Fibroblast of gingiva (primary cell): ENCODE measurements around the gene CPVL.

ENCODE experiments used
- DNase-seq: peaks from one replicate; pipeline ENCODE4 v3.0.0-alpha.2; 2011; ENCODE audit warnings: low read depth

CPVL gene

DNA sequence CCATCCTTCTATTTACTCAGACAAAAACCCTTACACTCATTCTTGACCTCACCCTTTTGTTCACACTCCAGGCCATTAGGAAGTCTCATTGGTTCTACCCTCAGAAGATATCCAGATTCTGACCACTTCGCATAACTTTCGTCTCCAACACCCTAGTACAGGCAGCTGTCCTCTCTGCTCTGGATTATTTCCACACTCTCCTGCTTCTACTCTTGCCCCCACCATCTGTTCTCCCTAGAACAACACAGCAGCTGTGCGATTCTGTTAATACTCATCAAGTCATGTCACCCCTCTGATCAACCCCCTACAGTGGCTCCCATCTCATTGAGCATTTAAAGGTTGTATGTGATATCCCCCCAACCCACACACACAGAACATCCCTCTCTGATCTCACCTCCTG, 172.7 kb downstream of the CPVL start:
- no peak for DNase-seq

DNA sequence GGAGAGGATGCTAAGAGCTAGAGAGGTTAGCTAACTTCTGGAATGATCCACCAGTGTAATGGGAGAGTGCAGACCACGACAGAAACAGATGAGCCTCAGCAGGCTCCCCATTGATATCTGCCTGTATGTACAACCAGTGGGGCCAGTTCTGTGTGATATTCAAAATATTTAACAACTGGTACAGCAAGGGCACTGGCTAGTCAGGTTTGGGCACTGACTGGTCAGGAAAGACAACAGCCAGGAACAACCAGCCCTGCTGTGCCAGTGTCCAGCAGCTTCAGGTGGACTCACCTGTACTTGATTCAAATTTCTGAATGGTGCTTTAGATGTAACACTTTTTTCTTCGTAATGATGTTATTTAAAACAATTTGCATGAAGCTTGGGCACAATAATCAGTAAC, 182.3 kb downstream of the CPVL start:
- no peak for DNase-seq

DNA sequence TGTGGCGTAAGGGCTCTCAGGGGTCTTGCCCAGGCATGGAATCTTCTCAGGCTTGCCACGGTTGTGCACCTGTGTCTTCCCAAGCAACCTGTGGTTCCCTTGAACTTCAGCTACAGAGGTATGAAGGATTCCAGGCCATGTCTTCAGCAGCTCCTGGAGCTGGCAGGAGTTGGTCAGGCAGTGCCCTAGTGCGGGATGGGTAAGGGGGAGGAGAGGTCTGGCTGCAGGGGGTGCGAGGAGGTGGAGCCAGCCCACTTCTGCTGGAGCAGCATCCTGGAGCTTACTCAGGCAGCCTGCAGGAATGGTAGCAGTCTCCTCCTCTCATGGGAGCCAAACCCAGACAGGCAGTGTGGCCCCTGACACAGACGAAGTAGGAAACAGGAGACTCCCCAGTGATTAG, 184.4 kb downstream of the CPVL start:
- no peak for DNase-seq

DNA sequence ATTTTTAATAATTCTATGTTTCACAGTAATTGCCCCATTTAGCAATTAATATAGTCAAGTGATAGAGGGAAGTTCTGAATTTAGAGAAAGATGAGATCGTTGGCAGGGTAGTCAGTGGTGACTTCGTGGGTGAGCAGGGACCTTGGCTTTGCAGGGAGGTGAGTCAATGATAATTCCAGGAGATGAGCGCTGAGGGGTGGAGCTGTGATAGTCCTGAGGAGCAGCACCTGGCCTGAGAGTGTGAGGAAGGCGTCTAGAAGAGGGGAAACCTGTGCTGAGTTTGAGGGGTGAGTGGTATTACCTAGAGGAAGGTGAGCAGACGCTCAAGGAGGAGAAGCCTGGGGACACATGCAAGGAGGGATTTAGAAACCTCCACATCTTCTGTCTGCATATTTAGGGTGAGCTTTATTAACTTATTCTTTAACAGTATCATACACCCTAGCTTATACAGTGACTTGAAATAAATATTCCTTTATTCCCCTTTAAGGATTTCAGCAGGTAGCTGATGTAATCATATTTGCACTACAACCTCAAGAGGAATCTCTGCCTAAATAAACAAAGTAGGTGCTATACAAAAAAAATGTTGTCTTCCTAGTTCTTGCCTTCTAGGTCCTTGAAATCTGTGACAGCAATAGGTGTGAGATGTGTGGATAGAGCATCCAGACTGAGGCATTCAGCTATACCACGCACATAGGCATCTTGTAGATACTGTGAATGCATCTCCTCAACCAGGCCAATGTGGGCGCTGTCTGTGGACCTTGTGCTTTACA, 186.1 kb downstream of the CPVL start:
- DNase-seq, result no peak

DNA sequence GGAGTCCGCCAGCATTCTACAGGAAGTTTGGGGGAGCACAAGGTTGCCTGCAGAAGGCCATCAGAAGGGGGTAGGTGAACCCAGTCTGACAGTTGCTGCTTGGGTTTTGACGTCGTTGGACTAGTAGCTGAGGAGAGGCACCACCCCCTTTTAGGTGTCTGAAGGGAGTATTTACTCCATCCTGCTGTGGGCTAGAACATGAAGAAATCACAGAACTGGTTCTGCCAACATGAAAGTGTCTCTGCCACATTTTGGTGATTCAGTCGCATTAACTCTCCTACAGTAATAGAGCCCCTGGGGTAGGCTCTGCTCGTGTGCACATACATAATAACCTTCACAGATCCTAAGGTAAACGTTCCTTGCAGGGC, 187.4 kb downstream of the CPVL start:
- DNase-seq, result no peak

DNA sequence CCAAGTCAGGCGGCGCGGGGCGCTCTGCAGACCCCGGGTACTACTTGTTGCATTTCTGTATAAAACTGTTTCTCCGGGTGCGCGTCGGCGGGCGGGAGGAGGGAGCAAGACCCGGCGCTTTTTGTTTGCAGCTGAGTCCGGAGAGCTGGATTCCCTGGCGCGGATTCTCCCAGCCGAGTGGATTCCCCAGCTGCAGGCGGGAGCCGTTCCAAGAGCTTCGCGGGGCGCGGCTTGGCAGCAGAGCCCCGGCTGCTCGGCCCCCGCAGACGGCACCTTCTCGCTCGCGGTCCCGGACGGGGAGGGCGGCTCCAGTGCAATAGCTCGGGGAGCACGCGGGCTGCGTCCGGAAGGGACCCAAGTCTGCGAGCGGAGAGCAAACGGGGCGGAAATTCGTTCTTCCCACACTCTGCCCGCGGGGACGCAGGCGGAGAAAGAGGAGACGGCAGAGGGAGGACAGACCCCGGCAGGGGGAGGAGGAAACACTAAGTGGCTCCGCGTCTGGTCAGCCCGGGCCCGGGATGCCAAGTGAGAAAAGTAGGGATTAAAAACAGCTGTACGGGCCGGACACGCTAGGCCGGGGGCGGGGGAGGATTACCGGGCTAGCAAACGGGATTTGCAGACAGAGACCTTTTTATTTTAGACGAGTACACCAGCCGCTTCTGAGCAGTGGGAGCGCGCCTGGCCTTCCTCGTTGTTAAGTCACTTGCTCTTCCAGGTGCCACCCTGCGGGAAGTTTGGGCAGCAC, 187.9 kb downstream of the CPVL start, which contains the start of gene TRIL:
Gene TRIL (minus strand): TSS at position 96 of the 745 bp plus-strand sequence. CDS start 284 bp downstream, outside the sequence.
- peak; percentile 62 for DNase-seq

DNA sequence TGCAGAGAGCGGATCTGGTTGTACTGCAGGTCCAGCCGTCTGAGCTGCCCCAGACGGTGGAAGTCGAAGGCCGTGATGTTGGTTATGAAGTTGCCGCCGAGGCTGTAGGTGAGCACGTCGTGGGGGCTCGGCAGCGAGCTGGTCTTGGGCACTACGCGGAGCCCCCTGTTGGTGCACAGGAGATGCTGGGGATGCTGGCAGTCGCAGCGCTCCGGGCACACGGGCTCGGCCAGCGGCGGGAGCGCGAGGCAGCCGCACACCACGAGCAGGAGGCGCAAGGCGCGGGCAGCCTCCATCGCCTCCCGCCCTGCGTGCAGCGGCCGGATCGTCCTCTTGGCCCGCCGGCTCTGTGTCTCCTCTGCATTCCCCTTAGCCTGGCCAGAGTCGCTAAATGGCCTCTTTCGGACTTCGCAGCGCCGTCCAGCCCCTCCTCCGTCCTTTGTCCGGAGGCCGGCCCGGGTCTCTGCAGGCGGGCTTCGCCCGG, 188.5 kb downstream of the CPVL start:
- DNase-seq, result no peak

DNA sequence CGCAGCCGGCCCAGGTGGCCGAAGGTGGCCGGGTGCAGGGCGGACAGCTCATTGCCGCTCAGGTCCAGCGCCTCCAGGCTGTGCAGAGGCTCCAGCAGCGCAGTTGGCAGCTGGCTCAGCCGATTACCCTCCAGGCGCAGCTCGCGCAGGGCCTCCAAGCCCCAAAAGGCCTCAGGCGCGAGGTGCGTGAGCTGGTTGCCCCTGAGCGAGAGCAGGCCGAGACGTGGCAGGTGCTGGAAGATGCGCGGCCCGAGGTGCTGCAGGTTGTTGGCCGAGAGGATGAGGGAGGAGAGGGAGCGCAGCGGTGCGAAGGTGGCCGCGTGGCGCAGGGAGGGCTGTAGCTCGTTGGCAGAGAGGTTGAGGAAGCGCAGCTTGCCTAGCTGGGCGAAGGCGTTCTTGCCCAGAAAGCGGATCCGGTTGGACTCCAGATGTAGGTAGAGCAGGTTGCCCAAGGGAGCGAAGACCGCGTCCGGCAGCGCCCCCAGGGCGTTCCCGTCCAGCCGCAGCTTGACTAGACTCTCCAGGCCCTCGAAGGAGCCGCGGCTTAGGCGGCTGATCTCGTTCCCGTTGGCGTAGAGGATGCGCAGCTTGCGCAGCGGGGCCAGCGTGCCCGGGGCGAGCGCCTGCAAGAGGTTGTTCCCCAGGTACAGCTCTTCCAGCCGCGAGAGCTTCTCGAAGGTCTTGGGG, 189.1 kb downstream of the CPVL start:
- DNase-seq, result no peak

DNA sequence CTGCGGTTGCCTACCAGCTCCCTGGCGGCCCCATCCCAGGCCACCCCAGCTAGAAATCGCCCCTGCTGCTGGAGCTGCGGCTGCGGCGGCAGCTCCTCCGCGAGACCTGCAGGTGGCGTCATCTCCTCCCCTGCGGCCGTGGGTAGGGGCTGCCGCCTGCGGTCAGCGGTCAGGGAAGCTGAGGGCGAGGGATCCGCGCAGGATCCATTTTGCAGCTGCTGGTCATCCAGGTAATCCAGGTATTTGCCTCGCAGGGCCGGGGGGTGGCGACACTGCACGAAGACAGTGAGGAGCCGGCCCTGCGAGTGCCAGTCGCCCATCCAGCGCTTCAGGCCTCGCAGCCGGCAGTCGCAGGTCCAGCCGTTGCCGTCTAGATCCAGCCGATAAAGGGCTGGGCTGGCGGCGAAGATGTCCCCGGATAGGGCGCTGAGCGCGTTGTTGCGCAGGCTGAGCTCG, 189.7 kb downstream of the CPVL start:
- DNase-seq, result no peak

DNA sequence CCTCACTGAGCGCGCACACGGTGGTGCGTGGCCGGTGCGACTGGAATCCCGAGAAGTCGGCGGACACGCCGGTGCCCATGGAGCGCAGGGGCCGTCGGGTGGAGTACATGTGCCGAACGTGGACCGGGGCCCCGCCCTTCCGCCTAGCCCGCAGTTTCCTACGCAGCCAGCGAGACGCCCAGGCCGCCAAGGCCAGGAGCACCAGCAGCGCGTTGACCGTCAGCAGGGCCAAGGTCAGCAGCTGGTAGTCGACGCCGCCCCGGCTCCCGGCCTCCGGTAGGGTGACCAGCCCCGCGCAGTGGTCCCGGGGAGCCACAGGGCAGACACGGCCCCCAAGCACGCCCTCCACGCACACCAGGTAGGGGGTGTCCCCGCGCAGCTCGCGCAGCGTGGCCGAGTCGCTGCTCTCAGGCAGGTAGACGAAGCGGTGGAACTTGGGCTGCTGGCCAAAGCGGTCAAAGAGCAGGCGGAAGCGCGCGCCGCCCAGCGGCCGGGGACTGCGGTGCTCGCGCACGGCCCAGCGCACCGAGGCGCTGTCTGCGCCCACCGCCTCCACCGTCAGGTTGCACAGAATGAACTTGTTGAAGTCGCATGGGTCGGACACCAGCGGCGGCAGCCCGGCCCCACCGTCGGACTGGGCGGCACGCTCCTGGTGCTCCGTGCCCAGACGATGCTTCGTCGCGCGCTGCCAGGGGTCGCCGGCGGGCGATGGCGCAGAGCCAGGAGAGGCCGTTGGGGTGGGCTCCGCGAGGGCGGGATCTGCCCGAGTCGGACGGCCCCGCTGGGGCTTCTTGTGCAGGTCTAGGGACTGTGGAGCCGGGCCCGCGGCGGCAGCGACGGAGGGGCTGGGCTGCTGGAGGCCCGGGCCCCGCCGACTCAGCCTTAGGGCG, 190.4 kb downstream of the CPVL start:
- DNase-seq, result no peak

DNA sequence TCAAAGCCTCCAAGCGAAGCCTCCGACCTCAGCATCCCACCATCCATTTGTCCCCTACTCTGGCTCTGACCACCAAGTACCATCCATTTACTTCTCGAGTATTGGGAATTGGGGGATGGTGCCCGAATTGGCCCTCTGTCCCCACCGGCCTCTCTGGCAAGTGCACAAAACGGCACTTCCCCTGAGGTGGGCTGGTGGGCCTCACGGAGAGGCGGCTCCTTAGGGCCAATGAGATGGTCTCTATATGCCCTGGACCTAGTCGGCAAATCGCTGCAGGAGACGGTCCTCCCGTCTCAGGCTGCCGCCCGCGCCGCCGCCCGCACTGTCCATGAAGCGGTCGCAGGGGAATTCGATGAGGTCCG, 191.0 kb downstream of the CPVL start:
- no peak for DNase-seq

DNA sequence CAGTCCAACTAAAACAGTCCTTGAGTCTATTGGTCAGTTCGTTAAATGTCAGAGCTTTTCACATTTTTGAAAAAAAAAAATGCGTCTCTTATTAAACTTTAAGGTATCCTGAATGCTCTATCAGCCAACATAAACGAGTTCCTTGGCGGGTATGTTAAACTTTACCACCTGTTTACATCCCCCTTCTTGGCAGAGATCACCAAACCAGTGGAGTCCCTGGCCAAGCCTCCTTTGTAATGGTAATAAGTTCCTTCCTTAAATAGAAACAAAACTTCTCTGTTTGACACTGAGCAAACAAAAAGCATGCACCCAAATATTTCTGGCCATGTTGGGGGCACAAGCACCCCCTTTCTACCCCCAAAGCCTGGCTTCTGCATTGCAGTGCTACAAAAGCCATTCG, 191.4 kb downstream of the CPVL start:
- DNase-seq, result no peak

DNA sequence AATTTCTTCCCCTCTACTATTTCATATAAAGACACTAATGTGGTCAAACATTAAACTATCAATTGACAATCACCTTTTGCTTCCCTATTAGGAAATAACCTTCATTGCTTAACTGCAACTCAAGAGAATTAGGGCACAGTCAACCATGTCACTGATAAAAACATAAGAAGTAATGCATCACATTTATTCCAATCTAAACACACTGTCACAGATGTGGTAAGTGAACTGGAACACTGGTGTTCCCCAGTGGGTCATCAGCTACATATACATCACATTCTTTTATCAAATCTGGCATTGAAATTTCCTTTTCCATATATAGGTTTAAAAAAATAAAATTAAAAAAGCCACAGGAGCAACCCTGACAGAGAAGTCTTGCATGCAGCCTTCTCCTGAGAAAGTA, 191.9 kb downstream of the CPVL start:
- DNase-seq, result no peak

DNA sequence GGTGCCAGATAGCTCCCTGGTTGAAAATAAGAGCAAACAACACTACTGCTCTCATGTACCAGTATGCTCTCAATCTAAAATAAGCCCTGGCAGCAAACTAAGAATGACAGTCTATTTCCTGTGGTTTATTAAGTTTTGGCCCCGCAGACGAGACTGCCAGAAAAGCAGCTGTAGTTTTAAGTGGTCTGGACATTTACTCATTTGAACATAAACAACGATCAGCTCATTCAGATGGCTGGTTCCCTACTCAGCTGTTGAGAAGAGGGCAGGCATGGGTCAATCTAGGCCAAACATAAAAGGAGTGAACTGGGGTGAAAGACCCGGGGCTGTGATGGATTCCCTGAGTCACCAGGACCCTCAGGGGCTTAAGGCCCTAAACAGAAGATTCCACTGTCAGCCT, 192.7 kb downstream of the CPVL start:
- no peak for DNase-seq
